ENCODE results near the gene KIF26B.

The KIF26B gene

DNA sequence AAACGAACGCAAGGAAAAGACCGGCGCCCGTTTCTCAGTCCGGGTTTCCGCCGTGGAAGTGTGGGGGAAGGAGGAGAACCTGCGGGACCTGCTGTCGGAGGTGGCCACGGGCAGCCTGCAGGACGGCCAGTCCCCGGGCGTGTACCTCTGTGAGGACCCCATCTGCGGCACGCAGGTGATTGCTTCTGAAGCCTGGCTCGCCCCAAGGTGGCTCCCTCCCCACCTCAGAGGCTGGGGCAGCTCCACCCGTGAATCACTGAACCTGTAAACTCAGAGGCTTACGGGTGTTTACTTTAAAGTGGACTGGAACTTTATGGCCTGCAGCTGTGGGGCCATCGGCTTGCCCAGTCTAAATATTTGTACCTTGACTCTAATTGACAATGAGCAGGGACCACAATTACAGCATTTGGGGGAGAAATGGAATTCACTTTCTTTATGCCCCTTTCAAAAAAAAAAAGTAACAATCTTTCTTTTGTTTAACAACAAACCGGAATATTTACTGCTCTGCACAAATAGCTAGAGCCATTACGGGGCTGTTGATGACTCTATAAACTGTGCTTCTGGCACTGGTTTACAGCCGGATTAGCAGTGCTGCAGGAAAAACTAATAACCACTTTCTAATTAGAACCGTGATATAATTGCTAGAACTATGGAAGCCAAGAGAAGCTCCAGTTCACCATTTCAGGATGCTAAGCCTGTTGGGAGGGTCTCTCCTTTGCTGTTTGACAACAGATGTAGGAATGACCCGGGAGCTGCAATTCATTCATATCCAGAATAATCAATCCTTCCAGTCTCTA, 454.8 kb downstream of the KIF26B start:
- no peak for DNase-seq

DNA sequence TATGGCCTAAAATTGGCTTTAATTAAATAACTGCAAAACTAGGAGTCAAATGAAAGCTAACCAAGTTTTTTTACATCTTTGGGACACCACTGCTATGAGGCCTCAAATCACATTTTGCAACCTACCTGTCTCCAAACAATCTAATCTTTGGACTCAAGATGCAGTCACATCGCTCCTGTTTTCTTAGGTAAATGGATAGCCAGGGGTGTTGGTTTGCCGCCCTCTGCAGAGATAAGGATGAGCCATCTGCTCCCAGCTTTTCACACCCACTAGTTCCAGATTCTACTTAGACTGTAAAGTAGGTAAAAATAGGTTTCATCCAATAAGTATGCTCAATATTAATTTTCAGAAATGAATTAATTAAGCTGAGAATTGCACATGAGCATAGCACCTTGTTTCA, 456.5 kb downstream of the KIF26B start:
- DNase-seq = no peak

DNA sequence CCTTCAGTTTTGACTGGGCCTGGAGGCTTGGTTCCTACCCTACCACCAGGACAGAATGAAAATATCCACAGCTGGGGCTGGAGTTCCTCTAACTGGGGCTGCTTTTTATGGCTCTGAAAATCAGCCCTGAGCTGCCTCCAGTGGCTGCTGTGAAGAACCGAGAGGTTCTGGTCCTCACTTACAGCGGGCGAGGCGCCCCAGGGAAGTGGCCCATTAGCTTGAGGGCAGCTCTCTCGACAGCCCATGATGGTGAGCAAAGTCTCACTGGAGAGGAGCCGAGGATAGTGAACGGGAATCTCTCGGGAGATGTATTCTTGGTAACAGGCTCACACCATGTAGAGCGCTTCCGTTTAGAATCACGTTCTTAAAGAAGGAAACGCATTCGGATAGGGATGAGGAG, 459.7 kb downstream of the KIF26B start:
- DNase-seq = no peak

DNA sequence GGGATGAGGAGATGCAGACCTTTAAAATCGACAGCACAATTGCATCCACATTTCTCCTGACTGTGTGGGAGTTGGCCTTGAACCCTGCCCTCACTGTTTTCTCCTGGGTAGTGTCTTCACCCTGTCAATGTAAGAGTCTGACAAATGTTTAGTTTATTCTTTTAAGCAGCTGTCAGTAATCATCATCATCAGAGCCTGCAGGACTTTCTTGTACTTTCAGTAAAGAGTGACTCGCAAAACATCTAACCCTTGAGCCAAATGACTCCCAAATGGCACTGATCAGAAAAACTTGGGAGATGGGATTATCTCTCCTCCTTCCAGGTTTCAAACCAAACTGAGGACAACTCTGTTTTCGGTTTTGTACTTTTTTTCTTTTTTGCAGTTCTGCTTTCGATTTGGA, 460.2 kb downstream of the KIF26B start:
- DNase-seq = no peak

DNA sequence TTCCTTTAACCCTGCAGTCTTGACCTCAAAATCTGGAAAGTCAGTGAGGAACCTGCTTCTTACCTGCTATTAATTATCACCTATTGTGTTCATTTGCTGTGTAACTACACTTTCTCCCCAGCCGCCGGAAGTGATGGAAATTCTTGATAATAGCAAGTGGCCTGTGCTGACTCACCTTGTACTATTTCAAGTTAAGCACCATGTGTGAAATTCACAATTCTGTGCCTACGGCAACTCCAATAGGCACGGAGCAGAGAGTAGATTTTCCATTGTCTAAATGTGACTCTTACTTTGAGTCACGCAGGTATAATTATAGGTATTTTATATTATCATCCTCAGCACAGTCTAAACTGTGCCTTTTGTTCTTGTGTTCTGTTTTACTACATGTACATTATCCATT, 466.8 kb downstream of the KIF26B start:
- no peak for DNase-seq

DNA sequence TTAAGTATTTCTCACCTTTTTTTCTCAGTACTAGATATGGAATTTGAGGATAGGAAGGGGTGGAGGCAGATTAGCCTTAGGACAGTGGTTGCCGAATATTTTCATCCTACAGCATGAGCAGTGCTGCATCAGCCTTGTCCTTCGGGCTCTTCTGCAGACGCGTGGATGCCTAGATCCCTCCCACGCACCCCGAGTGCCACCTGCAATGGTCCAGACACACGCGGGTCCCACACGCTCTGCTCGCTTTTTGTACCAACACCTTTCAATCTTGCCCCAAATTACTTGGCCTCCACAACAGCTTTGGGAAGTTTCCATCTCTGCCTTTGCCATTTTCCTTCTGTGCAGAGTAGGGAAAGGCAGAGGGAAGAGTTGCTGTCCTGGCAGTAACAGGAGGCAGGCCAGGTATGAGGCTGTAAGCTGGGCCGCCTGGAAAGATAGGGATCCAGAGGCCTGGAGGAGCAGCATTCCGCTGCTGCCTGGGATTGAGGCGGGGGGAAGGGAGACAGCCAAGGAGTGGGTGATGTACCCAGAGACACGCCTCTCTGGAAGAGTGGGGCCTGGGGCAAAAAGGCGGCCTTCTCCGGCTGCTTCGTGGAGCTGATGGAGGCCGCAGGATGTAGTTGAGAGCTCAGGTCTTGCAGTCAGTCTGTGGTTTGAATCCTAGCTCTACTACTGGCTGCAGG, 467.7 kb downstream of the KIF26B start:
- DNase-seq = no peak

DNA sequence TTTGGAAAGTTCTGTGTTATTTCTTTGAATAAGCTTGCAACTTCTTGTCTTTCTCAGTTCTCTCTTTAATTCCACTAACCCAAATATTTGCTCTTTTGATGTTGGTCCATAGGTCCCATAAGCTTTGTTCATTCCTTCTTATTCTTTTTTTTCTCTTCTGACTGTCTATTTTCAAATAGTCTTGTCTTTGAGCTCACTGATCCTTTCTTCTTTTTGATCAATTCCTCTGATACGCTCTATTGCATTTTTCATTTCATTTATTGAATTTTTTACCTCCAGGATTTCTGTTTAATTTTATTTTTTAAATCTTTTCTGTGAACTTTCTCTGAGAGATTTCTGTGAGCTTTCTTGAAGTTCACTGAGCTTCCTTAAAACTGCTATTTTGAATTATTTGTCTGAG, 486.6 kb downstream of the KIF26B start:
- DNase-seq = no peak

DNA sequence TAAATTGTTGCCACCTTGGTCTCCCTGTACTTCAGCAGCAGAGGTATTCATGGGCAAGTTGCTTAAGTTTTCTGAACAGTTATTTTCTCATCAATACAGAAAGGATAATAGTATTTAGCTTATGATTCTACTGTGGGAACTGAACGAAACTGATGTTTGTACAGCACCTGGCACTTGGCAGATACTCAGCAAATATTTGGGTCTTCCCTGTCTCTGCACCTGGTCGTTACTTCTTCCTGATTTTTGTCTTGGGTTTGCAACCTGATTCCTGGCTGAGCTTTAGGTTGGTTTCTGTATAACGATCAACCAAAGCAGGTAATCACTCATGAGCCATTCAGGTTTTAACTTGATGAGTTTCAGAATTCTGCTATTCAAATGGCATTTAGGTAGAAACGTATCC, 490.6 kb downstream of the KIF26B start:
- DNase-seq = no peak

DNA sequence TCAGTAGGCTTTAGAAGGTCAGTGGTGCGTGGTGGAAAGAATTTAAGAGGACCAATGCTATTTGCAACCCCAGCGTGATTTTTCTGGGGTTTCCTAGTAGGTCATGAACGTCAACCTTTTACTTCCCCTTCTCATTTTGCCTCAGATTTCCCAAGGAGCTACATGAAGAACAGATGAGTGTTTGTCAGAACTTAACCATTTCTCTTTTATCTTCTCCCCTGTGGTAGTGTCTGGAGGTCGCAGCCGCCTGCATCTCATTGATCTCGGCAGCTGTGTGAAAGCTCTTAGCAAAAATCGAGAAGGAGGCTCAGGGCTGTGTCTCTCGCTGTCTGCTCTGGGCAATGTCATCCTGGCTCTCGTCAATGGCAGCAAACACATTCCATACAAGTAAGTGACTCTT, 491.1 kb downstream of the KIF26B start:
- DNase-seq = no peak

DNA sequence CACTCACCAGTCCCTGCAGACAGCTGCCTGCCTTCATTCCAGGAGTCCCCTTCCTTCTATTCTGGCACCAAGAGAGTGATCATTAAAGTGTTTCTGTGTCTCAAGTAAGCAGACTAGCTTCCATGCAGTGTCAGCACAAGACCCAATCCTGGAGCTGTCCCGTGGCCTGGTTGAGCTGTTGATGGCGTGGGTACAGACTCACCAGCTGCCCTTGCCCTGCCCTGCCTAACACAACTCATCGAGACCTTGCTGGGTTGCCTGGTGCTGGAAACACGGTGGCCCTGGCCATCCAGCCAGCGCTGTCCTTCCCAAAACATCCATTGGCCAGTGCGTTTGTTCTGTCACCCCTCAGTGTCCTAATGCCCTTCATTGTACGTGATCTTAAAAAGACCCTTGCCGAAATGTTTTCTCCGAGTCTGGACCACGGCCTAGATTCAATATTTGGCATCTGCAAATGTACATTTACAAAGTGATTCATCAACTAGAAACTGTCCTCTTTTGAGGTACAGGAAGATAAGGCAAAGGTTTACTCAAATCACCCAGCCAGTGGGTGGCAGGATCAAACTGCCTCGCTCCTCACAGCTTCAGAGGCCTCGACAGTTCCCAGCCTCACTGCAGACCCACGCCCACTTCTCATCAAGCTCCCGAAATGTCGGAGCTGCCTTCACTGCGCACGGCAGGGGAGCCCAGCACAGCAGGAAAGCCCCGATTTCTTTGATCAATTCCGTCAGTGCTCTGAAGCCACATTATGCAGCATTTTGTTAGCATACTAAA, 494.2 kb downstream of the KIF26B start:
- peak; percentile 8 for DNase-seq

DNA sequence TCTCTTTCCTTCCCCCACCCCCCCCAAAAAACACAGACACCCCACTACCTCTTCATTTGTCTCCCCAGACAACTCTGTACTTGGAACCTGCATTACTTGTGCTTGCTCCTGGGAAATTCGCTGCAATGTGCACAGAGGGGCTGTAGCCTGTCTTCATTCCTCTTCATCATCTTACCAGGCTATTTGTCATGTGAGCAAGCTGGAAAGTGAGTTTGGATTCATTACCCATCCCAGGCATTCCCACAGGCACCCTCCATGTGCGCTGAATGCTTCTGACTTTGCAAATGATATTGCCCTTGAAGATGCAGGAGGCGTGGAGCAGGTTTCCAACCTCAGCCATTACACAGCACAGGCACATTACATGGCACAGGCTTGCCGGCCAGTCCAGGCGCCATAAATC, 494.9 kb downstream of the KIF26B start:
- no peak for DNase-seq

DNA sequence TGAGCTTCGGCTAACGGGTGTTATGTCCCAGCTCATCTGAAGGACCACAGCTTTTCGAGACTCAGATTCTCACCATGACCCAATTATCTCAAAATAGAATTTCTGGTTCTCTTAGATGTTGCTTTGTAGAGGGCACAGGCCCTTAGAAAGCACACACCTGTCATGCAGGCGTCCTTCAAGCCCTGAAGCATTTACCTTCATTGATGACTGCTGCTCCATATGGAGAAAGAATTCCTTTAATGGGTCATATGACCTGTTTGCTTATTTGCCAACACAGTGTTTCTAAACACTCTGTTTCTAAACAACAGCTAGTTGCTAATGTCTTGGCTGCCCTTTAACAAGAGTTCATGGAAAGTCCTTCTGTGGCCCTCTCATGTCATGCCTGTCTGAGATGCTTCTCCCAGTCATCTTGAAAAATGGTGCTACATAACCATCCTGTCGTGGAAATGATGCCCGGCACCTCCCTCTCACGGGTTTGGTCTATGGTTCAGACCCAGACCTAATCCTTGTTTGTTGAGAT, 495.7 kb downstream of the KIF26B start:
- DNase-seq = no peak

DNA sequence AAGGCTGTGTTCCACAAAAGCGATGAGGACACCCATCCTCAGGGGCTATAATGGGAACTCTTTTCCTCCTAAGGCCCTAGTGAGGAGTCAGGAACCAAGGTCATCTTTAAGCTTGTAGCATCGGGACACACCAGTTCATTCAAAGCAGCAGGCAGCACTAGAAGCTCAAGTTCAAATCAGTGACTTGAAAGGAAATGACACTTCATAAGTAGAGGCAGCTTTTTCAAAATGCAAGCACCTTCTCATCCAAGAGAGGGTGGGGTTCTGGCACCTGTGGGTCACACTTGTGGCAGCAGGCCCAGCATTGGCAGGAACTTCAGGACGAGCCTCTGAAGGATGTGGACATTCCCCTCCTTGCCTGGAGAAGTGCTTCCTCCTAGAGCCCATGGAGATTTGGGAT, 496.3 kb downstream of the KIF26B start:
- no peak for DNase-seq

DNA sequence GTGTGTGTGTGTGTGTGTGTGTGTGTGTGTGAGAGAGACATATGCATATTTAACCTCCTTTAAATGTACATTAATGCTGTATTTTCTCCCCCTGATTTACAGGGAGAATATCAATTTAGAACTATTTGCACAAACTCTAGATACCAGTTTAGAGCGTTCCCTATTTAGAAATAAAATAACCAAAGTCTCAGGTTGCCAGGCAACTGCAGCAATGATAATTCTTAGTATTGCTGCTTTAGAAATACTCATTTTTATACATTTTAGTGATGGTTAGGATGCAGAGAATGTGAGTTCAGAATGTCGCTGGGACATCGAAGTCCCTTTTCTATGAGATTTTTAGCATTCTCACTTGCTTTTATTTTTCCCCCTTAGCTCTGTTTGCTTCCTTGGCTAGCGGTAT, 497.3 kb downstream of the KIF26B start:
- no peak for DNase-seq

DNA sequence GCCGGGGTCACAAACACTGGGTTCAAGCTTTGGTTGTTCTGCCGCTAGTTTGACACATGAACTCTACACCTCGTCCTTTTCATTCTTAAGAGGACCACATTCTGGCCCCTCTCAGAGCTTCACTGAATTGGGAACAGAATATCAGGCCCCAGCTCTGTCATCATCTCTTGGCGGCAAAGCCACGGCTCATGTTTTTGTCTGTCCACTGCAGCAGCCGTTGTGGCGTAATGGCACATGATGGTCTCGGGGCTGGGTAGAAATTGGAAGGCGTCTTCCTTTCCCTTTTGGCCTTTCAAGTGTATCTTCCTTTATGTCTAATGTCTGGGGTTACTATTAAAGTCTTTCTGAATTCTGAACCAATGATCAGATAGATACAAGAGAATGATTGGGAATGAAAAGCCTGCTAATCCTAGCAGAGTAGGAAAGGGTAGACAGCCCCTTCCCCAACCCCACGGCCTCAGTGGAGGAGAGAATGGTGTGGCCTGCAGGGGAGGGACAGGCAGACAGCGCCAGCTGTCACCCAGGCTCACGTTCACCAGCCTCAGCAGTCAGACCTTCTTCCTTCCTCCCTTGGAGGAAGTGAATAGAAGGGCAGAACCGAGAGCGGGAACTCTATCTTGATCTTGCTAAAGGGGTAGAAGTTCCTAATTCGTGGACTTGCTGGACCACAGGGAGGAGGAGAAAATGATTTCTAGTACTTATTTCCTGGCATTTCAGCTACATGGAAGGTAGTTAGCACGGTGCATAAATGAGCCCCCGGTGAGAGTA, 498.1 kb downstream of the KIF26B start:
- DNase-seq = no peak

DNA sequence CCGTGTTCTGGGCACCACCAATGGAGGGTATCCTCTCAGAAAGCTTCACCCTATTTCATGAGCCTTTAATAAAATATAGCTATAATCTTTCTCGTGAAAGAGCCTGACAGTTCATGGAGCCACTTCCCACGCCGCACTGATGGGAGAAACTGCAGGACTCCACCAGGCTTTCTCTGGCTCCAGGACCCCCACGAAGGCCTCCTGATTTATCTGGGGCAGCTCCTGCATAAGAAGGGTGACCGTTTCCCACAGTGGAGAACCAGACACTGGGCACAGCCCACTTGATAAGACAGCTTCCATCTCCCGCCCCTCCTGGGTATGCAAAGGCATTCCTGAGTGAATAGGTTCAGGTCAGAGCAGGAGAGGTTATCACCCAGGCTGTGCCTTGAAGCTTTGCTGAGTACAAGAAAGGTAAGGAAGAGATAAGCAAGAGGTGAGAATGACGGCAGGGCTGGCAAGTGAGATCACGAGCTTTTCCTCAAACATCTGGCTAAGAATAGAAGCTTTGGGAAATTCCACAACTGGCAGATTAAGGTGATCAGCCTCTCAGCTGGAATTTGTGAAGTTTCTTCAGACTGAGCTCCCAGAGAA, 499.8 kb downstream of the KIF26B start:
- no peak for DNase-seq

DNA sequence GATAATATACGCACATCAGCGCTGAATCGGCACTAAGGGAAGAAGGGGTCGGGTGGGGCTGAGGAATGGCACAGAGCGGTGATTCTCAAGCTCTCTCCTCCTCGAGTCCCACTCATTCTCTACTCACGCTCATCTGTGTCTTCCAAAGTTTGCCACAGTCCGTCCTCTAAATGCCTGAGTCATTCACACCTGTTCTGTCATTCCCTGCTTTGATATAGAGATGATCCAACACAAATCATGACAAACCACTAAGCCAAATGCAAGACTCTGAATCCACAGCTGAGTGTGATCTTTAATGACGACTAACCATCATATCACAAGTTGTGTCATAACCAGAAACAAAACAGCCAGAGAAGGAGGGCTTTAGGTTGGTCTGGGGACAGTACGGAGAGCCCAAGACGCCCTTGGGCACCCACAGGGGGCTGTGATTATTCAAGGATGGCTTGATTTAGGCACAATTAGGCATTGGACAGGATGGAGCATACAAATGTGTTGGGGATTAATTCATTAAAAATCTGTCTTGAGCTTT, 501.5 kb downstream of the KIF26B start:
- DNase-seq = no peak

DNA sequence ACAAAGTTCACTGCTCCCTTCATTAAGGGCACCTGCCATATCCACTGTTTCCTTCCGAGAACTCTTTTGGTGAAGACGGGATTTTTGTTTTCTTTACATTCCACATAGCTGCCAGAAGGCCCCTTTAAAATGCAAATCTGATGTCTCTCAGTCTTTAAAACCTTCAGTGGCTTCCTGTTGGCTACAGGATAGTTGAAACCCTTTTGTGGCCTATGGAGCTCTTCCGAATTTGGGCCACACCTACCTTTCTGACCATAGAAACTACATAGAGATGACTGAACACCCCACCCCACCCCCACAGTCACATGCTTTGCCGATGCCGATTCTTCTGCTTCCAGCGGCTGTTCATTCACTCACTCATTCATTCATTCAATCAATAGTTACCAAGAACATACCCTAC, 502.6 kb downstream of the KIF26B start:
- no peak for DNase-seq

DNA sequence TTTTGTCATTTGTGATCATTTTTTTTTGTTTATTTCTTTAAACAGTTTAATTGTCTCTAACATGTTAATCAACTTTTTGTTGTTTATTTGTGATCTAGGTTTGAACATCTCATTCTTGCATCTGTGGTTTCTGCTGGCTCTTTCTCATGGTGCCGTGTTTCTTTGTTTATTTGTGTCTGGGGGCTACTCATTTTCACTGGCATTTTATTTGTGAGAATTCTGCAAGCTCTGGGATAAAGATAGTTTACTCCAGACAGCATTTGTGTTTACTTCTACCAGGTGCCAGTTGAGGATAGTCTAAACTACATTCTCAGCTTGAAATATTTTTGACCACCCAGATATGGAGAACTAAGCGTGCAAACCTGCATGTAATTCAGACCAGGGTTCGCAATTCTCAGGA, 508.6 kb downstream of the KIF26B start:
- DNase-seq = no peak

DNA sequence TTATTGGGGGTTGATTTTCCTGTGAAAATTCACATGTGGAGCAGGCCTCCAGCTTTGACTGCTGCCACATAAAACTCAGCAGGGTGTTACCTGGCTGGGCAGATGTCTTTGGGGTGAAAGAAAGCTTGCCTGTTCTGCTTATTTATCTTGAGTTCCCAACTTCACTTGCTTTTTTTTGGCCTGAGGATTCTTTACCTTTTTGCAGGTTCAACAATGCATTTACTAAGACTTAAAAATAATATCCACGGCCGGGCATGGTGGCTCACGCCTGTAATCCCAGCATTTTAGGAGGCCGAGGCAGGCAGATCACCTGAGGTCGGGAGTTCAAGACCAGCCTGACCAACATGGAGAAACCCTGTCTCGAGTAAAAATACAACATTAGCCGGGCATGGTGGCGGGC, 509.1 kb downstream of the KIF26B start:
- DNase-seq = no peak

DNA sequence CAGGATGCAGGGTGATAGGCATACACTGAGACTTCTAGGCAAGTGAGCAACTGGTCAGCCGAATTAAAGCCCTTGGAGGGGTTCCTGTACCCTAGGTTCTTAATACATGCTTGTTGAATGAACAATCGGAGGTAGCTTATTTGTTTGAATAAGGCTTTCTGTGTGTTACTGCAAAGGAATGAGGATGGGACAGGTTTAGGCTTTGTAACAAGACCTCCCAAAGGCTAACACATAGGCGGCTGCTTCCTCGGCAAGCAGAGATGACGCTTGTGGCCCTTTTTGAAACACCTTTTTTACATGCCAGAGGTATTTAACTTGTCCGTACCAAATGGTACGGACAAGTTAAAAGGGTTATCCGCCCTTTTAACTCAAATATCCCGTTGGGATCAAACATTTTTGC, 511.6 kb downstream of the KIF26B start:
- no peak for DNase-seq

DNA sequence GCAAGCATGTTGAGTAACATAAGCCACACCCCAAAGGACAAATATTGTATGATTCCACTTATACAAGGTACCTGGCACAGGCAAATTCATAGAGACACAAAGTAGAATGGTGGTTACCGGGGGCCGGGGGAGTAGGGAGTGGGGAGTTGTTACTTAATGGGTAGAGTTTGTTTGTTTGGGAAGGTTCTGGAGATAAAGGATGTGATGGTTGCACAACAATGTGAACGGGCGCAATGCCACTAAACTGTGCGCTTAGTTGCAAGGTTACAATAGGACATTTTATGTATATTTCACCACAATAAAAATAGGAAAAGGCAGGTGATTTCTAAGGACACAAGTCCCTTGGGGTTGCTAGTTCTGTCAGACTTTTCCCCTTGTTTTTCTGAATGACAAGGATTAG, 516.6 kb downstream of the KIF26B start:
- no peak for DNase-seq
